ENCODE results near the gene CMTM4. TPM values are rescaled to one million over a fixed set of nuclear protein-coding genes. Genes with fewer than 3 reads are reported as not detected.

The CMTM4 gene
- polyA plus RNA-seq, 1 of the 3 experiments (the other 2 are of a cell fraction) = 21.7 TPM

DNA sequence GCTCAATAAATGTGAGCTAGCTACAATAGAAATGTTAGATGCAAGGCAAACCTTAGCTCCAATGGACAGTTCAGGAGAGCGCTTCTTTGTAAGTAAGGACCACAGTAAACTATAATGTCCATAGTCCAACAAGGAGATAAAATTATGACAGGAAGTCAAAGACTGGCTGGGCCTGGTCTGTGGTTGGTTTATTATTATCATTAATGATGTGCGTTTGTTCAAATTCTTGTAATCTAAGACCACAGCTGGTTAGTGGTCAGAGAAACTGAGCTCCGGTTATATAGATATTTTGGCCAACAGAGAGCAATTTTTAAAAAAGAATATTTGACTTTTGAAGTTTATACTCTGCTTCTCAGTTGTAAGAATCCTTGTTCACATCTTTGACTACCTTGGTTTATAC, 122.0 kb downstream of the CMTM4 start:
- H3K36me3 ChIP-seq (replicated peaks in 1 of 2; ENCODE audit: control insufficient read depth in 1 of 2, insufficient read depth in 2 of 2, low read length in 1 of 2) = peaks cover 2 to 6% of the 10 kb centered on the region in 2 experiments
- ChIA-PET POLR2A (no interaction called here), CTCF (interaction anchor here (0.8 to 1.5 kb wide), 3 partner anchors 9 to 167 kb away, joined by 3 to 4 read pairs (median 4); partner anchors contain the start of gene CMTM3)
- H4K20me1 ChIP-seq (ENCODE audit: insufficient read depth) = peaks cover 4% of the 10 kb centered on the region; the same call in 1 of the 2 replicates
- no peak overlapping the region for H3K27ac ChIP-seq (ENCODE audit: low read depth in 2 of 2, low read length in 1 of 2)
- H3K27me3 ChIP-seq (ENCODE audit: insufficient read depth) = no peaks in the 10 kb centered on the region
- no peaks in the 10 kb centered on the region for H3K9me2 ChIP-seq
- H3K9ac ChIP-seq = no peak overlapping the region
- no peak for TF ChIP-seq RFX5 (IDR thresholded peaks at IDR 0.05; ENCODE audit: low read length)
- H3K4me3 ChIP-seq (ENCODE audit: low read depth in 2 of 2, low read length in 1 of 2) = no peak overlapping the region
- no peak overlapping the region for H2AFZ ChIP-seq (ENCODE audit: low read depth)
- peaks cover 11% of the 10 kb centered on the region for H3F3A ChIP-seq (replicated peaks; ENCODE audit: insufficient read depth)
- no peaks in the 10 kb centered on the region for H3K79me2 ChIP-seq (ENCODE audit: insufficient read depth)
- peaks cover 0 to 6% of the 10 kb centered on the region in 2 experiments; a peak in 1 of 4 replicates for H3K4me1 ChIP-seq (ENCODE audit: control insufficient read depth in 1 of 2, insufficient read depth in 2 of 2, low read depth in 1 of 2, low read length in 1 of 2)
- H3K4me2 ChIP-seq = no peak overlapping the region
- H3K9me3 ChIP-seq = no peaks in the 10 kb centered on the region
- WGBS (ENCODE audit: low lambda C conversion rate) = 94% methylated on average over 3 of the region's 3 CpGs
- no peak for DNase-seq

DNA sequence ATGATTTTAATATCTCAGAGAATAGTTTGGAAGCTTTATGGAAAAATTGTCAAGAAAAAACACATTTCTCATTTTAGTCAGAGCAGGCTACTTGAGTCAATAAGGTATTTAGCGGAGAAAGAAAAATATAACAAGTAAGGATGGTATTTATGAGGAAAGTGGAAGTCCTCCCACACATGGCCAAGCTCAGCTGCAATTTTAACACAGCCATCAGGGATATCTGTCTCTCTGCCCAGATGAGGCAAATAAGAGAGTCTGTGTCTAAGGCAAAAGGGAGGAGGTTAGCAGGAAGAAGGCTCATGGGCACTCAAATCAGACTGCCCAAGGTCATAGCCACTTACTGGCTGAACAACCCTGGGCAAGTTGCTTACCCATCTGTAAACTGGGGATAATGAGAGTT, 122.5 kb downstream of the CMTM4 start:
- peaks cover 3% of the 10 kb centered on the region; the same call in 1 of the 2 replicates for H3K79me2 ChIP-seq (ENCODE audit: insufficient read depth)
- H3F3A ChIP-seq (replicated peaks; ENCODE audit: insufficient read depth) = peaks cover 16% of the 10 kb centered on the region
- peaks cover 0 to 11% of the 10 kb centered on the region in 2 experiments; a peak in 2 of 4 replicates for H3K4me1 ChIP-seq (ENCODE audit: control insufficient read depth in 1 of 2, insufficient read depth in 2 of 2, low read depth in 1 of 2, low read length in 1 of 2)
- no peak overlapping the region for H3K9ac ChIP-seq
- no peak overlapping the region for H3K27ac ChIP-seq (ENCODE audit: low read depth in 2 of 2, low read length in 1 of 2)
- no peak overlapping the region for H3K4me2 ChIP-seq
- H3K9me3 ChIP-seq = no peaks in the 10 kb centered on the region
- peaks cover 9% of the 10 kb centered on the region; the same call in 1 of the 2 replicates for H4K20me1 ChIP-seq (ENCODE audit: insufficient read depth)
- DNase-seq = no peak
- ChIA-PET CTCF (interaction anchor here (0.6 to 1.3 kb wide), 3 partner anchors 9 to 30 kb away, joined by 3 to 4 read pairs (median 4); partner anchors contain the start of gene CMTM3), POLR2A (no interaction called here)
- no peak overlapping the region for H3K4me3 ChIP-seq (ENCODE audit: low read depth in 2 of 2, low read length in 1 of 2)
- no peaks in the 10 kb centered on the region for H3K27me3 ChIP-seq (ENCODE audit: insufficient read depth)
- peaks cover 2 to 6% of the 10 kb centered on the region in 2 experiments for H3K36me3 ChIP-seq (replicated peaks in 1 of 2; ENCODE audit: control insufficient read depth in 1 of 2, insufficient read depth in 2 of 2, low read length in 1 of 2)
- H3K9me2 ChIP-seq = no peaks in the 10 kb centered on the region
- TF ChIP-seq FOXM1 (IDR thresholded peaks at IDR 0.05; ENCODE audit: low read depth) (no peak), TAF1 (IDR thresholded peaks at IDR 0.05; ENCODE audit: borderline replicate concordance, low read depth, low read length) (no peak), EZH2phosphoT487 (IDR thresholded peaks at IDR 0.05; ENCODE audit: borderline replicate concordance, low read depth) (no peak), MXI1 (IDR thresholded peaks at IDR 0.05; ENCODE audit: low read depth, low read length) (no peak), CHD2 (IDR thresholded peaks at IDR 0.05; ENCODE audit: low read length, partially characterized antibody) (no peak)
- TF ChIP-seq, protein P1, sequence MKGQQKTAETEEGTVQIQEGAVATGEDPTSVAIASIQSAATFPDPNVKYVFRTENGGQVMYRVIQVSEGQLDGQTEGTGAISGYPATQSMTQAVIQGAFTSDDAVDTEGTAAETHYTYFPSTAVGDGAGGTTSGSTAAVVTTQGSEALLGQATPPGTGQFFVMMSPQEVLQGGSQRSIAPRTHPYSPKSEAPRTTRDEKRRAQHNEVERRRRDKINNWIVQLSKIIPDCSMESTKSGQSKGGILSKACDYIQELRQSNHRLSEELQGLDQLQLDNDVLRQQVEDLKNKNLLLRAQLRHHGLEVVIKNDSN (IDR thresholded peaks at IDR 0.05; ENCODE audit: borderline replicate concordance, low read depth) = no peak
- TF ChIP-seq, protein P2, sequence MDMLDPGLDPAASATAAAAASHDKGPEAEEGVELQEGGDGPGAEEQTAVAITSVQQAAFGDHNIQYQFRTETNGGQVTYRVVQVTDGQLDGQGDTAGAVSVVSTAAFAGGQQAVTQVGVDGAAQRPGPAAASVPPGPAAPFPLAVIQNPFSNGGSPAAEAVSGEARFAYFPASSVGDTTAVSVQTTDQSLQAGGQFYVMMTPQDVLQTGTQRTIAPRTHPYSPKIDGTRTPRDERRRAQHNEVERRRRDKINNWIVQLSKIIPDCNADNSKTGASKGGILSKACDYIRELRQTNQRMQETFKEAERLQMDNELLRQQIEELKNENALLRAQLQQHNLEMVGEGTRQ (IDR thresholded peaks at IDR 0.05; ENCODE audit: borderline replicate concordance, low read depth, low read length) = no peak
- 94% methylated on average over 1 of the region's 1 CpG for WGBS (ENCODE audit: low lambda C conversion rate)
- no peak overlapping the region for H2AFZ ChIP-seq (ENCODE audit: low read depth)

DNA sequence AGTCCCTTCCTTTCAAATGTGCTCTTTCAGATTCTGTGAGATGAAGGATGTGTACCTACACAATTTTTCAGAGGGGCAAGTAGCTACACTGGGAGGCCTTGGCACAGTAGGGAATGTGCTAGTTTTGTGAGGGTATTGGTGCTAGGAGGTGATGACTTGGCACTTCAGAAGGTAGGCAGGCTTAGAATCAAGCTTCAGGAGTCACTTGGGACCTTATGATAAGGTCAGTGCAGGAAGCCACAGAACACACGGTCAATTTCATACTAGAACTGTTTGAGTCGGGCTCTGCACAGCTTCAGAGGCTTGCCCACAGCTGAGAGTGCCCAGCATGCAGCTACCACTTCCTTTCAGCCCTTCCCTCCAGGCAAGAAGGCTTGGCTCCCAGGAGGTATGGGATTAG, 124.2 kb downstream of the CMTM4 start:
- Histone ChIP-seq H3K9ac (no peak overlapping the region), H3K4me1 (ENCODE audit: control insufficient read depth in 1 of 2, insufficient read depth in 2 of 2, low read depth in 1 of 2, low read length in 1 of 2) (peaks cover 0 to 19% of the 10 kb centered on the region in 2 experiments; a peak in 2 of 4 replicates), H3K4me3 (ENCODE audit: low read depth in 2 of 2, low read length in 1 of 2) (no peak overlapping the region), H3K27me3 (ENCODE audit: insufficient read depth) (no peaks in the 10 kb centered on the region), H3K79me2 (ENCODE audit: insufficient read depth) (peaks cover 4% of the 10 kb centered on the region; the same call in 1 of the 2 replicates), H3K9me2 (no peaks in the 10 kb centered on the region), H3K36me3 (replicated peaks in 1 of 2; ENCODE audit: control insufficient read depth in 1 of 2, insufficient read depth in 2 of 2, low read length in 1 of 2) (peaks cover 8 to 11% of the 10 kb centered on the region in 2 experiments), H3K9me3 (no peaks in the 10 kb centered on the region), H3K27ac (ENCODE audit: low read depth in 2 of 2, low read length in 1 of 2) (no peak overlapping the region), H2AFZ (ENCODE audit: low read depth) (no peak overlapping the region), H4K20me1 (ENCODE audit: insufficient read depth) (peaks cover 11% of the 10 kb centered on the region; the same call in 1 of the 2 replicates), H3F3A (replicated peaks; ENCODE audit: insufficient read depth) (peaks cover 32% of the 10 kb centered on the region), H3K4me2 (no peak overlapping the region)
- WGBS (ENCODE audit: low lambda C conversion rate) = 87% methylated on average over 2 of the region's 2 CpGs
- no peak for DNase-seq
- CTCF ChIA-PET = interaction anchor here (0.6 to 2.3 kb wide), 3 partner anchors 34 to 296 kb away, joined by 3 to 7 read pairs (median 3); no protein-coding TSS in a partner anchor
- POLR2A ChIA-PET = interaction anchor here (0.6 kb wide), 1 partner anchor 25 kb away, joined by 3 read pairs; no protein-coding TSS in a partner anchor
- TF ChIP-seq RCOR1 (IDR thresholded peaks at IDR 0.05; ENCODE audit: low read length) (no peak), TAF1 (IDR thresholded peaks at IDR 0.05; ENCODE audit: borderline replicate concordance, low read depth, low read length) (no peak), MXI1 (IDR thresholded peaks at IDR 0.05; ENCODE audit: low read depth, low read length) (no peak), JUND (IDR thresholded peaks at IDR 0.05) (no peak), POLR2AphosphoS5 (IDR thresholded peaks at IDR 0.05; ENCODE audit: low read depth, low read length) (no peak), ELF1 (IDR thresholded peaks at IDR 0.05) (no peak), FOSL2 (IDR thresholded peaks at IDR 0.05; ENCODE audit: borderline replicate concordance, low read depth) (no peak)
- TF ChIP-seq, protein P3, sequence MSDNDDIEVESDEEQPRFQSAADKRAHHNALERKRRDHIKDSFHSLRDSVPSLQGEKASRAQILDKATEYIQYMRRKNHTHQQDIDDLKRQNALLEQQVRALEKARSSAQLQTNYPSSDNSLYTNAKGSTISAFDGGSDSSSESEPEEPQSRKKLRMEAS (IDR thresholded peaks at IDR 0.05; ENCODE audit: low read depth) = no peak
- TF ChIP-seq, protein P4, sequence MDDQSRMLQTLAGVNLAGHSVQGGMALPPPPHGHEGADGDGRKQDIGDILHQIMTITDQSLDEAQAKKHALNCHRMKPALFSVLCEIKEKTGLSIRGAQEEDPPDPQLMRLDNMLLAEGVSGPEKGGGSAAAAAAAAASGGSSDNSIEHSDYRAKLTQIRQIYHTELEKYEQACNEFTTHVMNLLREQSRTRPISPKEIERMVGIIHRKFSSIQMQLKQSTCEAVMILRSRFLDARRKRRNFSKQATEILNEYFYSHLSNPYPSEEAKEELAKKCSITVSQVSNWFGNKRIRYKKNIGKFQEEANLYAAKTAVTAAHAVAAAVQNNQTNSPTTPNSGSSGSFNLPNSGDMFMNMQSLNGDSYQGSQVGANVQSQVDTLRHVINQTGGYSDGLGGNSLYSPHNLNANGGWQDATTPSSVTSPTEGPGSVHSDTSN (IDR thresholded peaks at IDR 0.05) = no peak
- TF ChIP-seq, protein P5, sequence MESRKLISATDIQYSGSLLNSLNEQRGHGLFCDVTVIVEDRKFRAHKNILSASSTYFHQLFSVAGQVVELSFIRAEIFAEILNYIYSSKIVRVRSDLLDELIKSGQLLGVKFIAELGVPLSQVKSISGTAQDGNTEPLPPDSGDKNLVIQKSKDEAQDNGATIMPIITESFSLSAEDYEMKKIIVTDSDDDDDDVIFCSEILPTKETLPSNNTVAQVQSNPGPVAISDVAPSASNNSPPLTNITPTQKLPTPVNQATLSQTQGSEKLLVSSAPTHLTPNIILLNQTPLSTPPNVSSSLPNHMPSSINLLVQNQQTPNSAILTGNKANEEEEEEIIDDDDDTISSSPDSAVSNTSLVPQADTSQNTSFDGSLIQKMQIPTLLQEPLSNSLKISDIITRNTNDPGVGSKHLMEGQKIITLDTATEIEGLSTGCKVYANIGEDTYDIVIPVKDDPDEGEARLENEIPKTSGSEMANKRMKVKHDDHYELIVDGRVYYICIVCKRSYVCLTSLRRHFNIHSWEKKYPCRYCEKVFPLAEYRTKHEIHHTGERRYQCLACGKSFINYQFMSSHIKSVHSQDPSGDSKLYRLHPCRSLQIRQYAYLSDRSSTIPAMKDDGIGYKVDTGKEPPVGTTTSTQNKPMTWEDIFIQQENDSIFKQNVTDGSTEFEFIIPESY (IDR thresholded peaks at IDR 0.05; ENCODE audit: borderline replicate concordance, low read depth) = no peak
